Fibroblast of the aortic adventitia (primary cell): ENCODE results near the gene MORF4L1. TPM values are rescaled to one million over a fixed set of nuclear protein-coding genes. Genes with fewer than 3 reads are reported as not detected.

Experiments used
- DNase-seq: peaks from one replicate; pipeline ENCODE4 v3.0.0-alpha.2; 2010; ENCODE audit warnings: low read depth
- H3K4me3 ChIP-seq: 2 replicates; pipeline ENCODE4 v1.5.1; 2011; ENCODE audit warnings: low read depth, mild to moderate bottlenecking, control low read depth, low read length, moderate library complexity
- CTCF ChIP-seq: IDR thresholded peaks from 2 replicates; pipeline ENCODE4 v1.5.1; 2011; ENCODE audit warnings: mild to moderate bottlenecking, low read length, control low read depth, inconsistent platforms; ENCODE audit not compliant: insufficient read depth
- total RNA-seq: library from RNA; depleted of rRNA; stranded (reverse); fragments of >200 nt; gene quantifications from 2 replicates; pipeline ENCODE4 v1.2.3, GENCODE V29; 2012; ENCODE audit warnings: low replicate concordance

The MORF4L1 gene
- 431 and 447 TPM in 2 replicates for total RNA-seq

- peak; percentile 93 for DNase-seq
- H3K4me3 ChIP-seq: peak within 1 kb of the TSS; percentile 99
- TF ChIP-seq CTCF: no peak
These were observed at the start of gene MORF4L1 for GRCh38 chr15:78872155-78872971. MORF4L1 (plus strand) TSS chr15:78872890; CDS start chr15:78873018, 128 bp downstream.

- no peak overlapping the region for H3K4me3 ChIP-seq
- TF ChIP-seq CTCF: no peak
- DNase-seq: no peak
These were observed 43.8 kb upstream of the MORF4L1 start for GRCh38 chr15:78828920-78829319.

- TF ChIP-seq CTCF: no peak
- DNase-seq: no peak
- H3K4me3 ChIP-seq: no peak overlapping the region
These were observed 42.0 kb upstream of the MORF4L1 start for GRCh38 chr15:78830514-78831228.

GRCh38 chr15:78831229-78832207 lies 41.2 kb upstream of the MORF4L1 start:
- no peak for DNase-seq
- no peak overlapping the region for H3K4me3 ChIP-seq
- no peak for TF ChIP-seq CTCF

- H3K4me3 ChIP-seq: no peak overlapping the region
- no peak for TF ChIP-seq CTCF
- no peak for DNase-seq
These were observed 36.4 kb upstream of the MORF4L1 start for GRCh38 chr15:78836333-78836732.

- no peak overlapping the region for H3K4me3 ChIP-seq
- no peak for DNase-seq
- no peak for TF ChIP-seq CTCF
These were observed 35.6 kb upstream of the MORF4L1 start for GRCh38 chr15:78837131-78837530.
